Measurements from ENCODE around the gene ARHGAP23. TPM values are rescaled to one million over a fixed set of nuclear protein-coding genes. Genes with fewer than 3 reads are reported as not detected.
"Not testable (repeated sequence)": the region's sequence is repeated elsewhere in the genome, so short reads cannot be mapped to it uniquely, and the experiment has no call there.

The ARHGAP23 gene
- total and polyA plus RNA-seq, 8 donors = 4.0 to 55.5 (median 26.4) TPM

DNA sequence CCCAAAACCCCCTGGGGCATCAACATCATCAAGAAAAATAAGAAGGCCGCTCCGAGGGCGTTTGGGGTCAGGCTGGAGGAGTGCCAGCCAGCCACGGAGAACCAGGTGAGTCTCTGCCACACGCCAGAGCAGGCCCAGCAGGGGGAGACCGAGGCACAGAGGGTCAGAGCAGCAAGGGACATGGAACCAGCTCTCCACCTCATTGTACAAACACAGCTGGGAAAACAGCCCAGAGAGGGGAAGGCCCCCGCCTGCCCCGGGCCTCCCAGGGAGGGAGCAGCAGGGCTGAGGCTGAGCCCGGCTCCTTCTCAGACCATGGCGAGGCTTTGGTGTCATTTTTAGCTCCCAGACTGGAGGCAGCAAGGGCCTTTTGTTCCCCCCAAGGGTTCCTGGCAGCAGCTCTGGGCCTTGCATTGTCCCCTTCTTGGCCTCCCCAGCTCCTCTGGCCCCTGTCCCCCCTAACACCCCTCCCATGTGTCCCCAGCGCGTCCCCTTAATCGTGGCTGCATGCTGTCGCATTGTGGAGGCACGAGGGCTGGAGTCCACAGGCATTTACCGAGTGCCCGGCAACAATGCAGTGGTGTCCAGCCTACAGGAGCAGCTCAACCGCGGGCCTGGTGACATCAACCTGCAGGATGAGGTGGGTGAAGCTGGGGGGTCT lies 53.9 kb downstream of the ARHGAP23 start:
- H3K4me1 ChIP-seq = peaks cover 0 to 40% (median 24%) of the 10 kb centered on the region in 4 donors
- H3K27me3 ChIP-seq, H3K9me3 ChIP-seq, H3K4me3 ChIP-seq: not testable (repeated sequence)
- peaks cover 0 to 64% (median 51%) of the 10 kb centered on the region in 4 donors for H3K36me3 ChIP-seq
- peak overlapping the region in 1 of 5 donors; percentile 8 for H3K27ac ChIP-seq
- intact Hi-C loops (cut with DNase I; ENCODE audit: low total_unique reads) = loop anchor here (5.0 kb wide), 1 partner anchor 40 kb away; no protein-coding TSS in a partner anchor
- WGBS, 5 donors = 46 to 58% (median 55%) methylated on average over 3 to 19 of the region's 19 CpGs
- peak; percentile 64 to 74 for DNase-seq

DNA sequence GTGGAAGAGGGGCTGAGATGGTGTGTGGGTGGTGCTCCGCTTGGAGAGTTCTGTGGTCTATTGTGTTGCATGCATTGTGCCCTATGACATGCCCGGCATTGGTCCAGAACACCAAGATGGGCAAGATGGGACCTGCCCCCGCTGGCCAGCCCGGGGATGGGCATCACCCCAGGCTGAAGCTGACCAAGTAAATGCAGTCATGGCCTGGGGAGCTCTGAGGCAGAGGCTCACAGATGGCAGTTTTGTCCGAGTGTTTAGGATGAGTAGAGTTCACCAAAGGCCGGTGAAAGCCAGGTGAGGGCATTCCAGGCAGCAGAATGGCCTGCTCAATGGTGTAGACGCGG lies 54.4 kb downstream of the ARHGAP23 start:
- 74 to 88% (median 80%) methylated on average over 7 to 8 of the region's 8 CpGs for WGBS, 5 donors
- not testable (repeated sequence) for H3K4me3 ChIP-seq, H3K27me3 ChIP-seq, DNase-seq, H3K9me3 ChIP-seq
- Histone ChIP-seq H3K36me3 (peaks cover 0 to 59% (median 50%) of the 10 kb centered on the region in 4 donors), H3K4me1 (peaks cover 0 to 40% (median 24%) of the 10 kb centered on the region in 4 donors), H3K27ac (peak overlapping the region in 1 of 5 donors; percentile 69)
- intact Hi-C loops (cut with DNase I; ENCODE audit: low total_unique reads) = loop anchor here (5.0 kb wide), 1 partner anchor 40 kb away; no protein-coding TSS in a partner anchor

DNA sequence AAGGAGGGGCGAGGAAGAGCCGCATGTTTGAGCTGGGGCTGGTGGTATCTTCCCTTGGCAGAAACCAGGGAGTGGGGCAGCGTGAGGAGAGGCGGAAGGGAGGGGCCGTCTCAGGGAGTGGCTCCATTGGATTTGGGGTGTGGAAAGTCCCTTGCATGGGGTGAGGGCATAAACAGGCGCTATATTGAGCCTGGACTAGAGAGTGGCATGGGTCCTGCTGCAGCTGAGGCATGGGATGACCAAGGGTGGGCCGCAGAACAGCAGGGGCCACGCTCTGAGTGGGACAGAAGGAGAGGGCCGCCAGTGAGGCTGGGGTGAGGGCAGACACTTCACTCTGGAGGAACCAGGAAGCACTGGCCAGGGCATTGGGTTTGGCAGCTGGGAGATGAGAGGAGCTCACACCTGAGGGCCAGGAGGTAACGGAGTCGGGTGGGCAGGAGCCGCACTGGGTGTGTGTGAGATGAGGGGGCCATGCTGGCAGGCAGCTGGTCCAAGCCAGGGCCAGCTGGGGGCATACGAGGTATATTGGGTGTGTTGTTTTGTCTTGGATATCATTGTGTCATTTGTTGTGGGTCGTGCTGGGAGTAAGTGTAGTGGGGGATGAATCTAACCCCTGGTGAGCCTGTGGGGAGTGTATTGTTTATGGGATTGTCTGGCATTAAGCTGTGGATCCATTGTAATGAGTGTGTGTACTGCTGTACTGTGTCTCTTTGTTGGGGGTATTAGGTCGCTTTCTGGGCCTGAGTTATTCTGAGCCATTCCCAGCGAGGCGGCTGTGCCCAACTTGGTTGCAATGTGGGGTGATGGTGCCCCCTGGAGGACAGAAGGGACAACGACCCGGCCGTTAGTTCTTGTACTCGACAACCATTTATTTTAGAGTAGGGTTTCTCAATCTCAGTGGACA lies 56.2 kb downstream of the ARHGAP23 start:
- Histone ChIP-seq H3K27ac (peak overlapping the region in 4 of 5 donors; percentile 20 to 69 (median 34)), H3K36me3 (peaks cover 0 to 53% (median 41%) of the 10 kb centered on the region in 4 donors), H3K4me1 (peaks cover 0 to 40% (median 24%) of the 10 kb centered on the region in 4 donors)
- TF ChIP-seq, protein P1, sequence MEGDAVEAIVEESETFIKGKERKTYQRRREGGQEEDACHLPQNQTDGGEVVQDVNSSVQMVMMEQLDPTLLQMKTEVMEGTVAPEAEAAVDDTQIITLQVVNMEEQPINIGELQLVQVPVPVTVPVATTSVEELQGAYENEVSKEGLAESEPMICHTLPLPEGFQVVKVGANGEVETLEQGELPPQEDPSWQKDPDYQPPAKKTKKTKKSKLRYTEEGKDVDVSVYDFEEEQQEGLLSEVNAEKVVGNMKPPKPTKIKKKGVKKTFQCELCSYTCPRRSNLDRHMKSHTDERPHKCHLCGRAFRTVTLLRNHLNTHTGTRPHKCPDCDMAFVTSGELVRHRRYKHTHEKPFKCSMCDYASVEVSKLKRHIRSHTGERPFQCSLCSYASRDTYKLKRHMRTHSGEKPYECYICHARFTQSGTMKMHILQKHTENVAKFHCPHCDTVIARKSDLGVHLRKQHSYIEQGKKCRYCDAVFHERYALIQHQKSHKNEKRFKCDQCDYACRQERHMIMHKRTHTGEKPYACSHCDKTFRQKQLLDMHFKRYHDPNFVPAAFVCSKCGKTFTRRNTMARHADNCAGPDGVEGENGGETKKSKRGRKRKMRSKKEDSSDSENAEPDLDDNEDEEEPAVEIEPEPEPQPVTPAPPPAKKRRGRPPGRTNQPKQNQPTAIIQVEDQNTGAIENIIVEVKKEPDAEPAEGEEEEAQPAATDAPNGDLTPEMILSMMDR (IDR thresholded peaks at IDR 0.05) = peak in 5 of 7 experiments; percentile 80 to 93 (median 83)
- peak; percentile 77 to 83 for DNase-seq
- 40 to 55% (median 51%) methylated on average over 20 to 21 of the region's 21 CpGs for WGBS, 5 donors
- not testable (repeated sequence) for H3K27me3 ChIP-seq, H3K4me3 ChIP-seq, H3K9me3 ChIP-seq
- intact Hi-C loops (cut with DNase I; ENCODE audit: low total_unique reads) = loop anchor here (5.0 kb wide), 1 partner anchor 42 kb away; no protein-coding TSS in a partner anchor

DNA sequence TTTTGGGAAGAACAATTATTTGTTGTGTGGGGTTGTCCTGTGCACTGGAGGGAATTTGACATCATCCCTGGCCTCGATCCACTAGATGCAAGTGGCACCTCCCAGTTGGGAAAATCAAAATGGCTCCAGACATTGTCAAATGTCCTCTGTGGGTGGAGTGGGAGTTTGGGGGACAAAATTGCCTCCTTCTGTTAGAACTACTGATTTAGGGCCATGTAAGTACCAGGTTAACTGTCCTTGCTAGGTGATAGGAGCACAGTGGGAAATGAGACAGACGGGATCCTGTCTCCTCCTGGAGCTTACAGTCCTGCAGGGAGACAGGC lies 56.8 kb downstream of the ARHGAP23 start:
- WGBS, 5 donors = 43 to 52% (median 44%) methylated on average over 2 of the region's 2 CpGs
- H3K27me3 ChIP-seq = no peaks in the 10 kb centered on the region
- peaks cover 0 to 40% (median 24%) of the 10 kb centered on the region in 4 donors for H3K4me1 ChIP-seq
- no peak for DNase-seq
- H3K27ac ChIP-seq = peak overlapping the region in 4 of 5 donors; percentile 1 to 69 (median 31)
- no peak overlapping the region for H3K4me3 ChIP-seq
- no peaks in the 10 kb centered on the region for H3K9me3 ChIP-seq
- H3K36me3 ChIP-seq = peaks cover 2 to 53% (median 41%) of the 10 kb centered on the region in 4 donors
- TF ChIP-seq POLR2A (IDR thresholded peaks at IDR 0.05) (no peak), POLR2AphosphoS5 (IDR thresholded peaks at IDR 0.05) (no peak), EP300 (IDR thresholded peaks at IDR 0.05) (no peak)
- TF ChIP-seq, protein P1 (IDR thresholded peaks at IDR 0.05) = peak in 1 of 7 experiments; percentile 0
- intact Hi-C loops (cut with DNase I; ENCODE audit: low total_unique reads) = no loop called here

DNA sequence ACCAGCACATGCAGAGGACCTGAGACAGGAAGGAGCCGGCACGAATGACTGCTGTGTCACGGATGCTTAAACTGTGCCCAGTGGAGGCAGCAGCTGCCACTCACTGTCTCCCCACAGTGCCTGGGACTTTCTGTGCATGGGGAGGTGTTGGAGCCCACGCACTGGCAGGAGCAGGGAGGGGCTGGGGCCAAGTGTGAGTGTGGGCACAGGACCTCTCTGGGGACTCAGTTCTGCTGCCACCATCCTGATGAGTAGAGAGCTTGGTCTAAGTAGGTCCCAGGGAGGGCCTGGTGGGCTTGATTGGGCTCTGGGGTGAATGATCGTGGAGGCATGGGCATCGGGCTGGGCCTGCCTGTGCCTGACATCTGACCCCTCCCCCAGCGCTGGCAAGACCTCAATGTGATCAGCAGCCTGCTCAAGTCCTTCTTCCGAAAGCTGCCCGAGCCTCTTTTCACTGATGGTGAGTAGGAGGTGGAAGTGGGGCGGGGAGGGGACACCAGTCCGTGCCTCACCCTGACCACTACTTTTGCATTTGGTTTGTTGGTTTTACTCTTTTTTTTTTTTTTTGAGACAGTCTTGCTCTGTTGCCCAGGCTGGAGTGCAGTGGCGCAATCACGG lies 57.5 kb downstream of the ARHGAP23 start:
- Histone ChIP-seq H3K27ac (peak overlapping the region in 4 of 5 donors; percentile 1 to 69 (median 31)), H3K4me1 (peaks cover 0 to 40% (median 24%) of the 10 kb centered on the region in 4 donors), H3K36me3 (peaks cover 2 to 57% (median 46%) of the 10 kb centered on the region in 4 donors)
- WGBS, 5 donors = 76 to 88% (median 82%) methylated on average over 12 to 13 of the region's 13 CpGs
- DNase-seq; intact Hi-C loops (cut with DNase I; ENCODE audit: low total_unique reads); H3K9me3 ChIP-seq; H3K4me3 ChIP-seq; H3K27me3 ChIP-seq: not testable (repeated sequence)

DNA sequence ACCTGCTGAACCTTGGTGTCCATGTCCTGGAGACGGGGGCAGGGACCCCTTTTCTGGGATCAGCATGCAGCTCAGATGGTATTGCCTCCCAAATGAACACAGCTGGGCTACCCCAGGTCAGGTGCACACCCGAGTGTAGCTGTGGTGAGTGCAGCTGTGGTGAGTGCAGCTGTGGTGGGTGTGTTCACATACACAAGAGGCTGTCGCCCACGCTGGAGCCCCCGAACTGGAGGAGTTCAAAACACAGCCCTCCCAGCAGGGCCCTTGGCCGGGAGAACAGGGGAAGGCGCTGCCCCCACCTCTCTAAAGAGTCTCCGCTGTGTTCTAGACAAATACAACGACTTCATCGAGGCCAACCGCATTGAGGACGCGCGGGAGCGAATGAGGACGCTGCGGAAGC lies 61.5 kb downstream of the ARHGAP23 start:
- H3K27me3 ChIP-seq, DNase-seq, H3K27ac ChIP-seq, H3K4me3 ChIP-seq, H3K9me3 ChIP-seq: not testable (repeated sequence)
- WGBS, 5 donors = 81 to 88% (median 85%) methylated on average over 14 to 17 of the region's 17 CpGs
- H3K4me1 ChIP-seq = peaks cover 0 to 12% (median 5%) of the 10 kb centered on the region in 4 donors
- intact Hi-C loops (cut with DNase I; ENCODE audit: low total_unique reads) = loop anchor here (10.0 kb wide), 1 partner anchor 95 kb away; no protein-coding TSS in a partner anchor
- peaks cover 27 to 68% (median 55%) of the 10 kb centered on the region in 4 donors for H3K36me3 ChIP-seq

DNA sequence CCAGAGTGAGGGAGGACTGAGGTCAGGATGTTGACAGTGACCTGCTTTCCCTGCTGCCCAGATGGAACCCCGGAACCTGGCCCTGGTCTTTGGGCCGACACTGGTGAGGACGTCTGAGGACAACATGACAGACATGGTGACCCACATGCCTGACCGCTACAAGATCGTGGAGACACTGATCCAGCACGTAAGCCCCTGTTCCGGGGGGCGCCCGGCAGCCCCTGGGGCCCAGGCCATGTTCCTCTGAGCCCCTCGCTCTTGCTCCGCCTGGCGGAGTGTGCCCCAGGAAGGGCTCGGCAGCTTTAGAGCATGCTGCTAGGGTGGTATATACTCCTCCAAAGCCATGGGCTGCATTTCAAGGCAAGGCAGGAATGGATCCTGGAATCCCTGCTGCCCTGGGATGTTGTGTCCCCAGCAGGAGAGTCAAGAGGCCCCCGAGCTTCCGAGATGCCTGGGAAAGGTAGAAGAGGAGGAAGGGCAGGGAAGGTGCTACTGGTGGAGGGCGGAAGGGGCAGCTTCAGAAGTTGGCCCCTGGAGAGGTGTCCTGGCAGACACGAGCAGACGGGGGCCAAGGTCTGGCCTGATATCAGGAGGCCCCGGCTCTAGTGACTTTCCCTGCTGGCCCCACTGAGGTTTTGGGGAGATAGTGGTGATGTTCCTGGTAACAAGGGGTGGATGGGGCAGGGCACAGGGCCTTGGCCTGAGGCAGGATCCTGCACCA lies 63.2 kb downstream of the ARHGAP23 start:
- intact Hi-C loops (cut with DNase I; ENCODE audit: low total_unique reads) = loop anchor here (10.0 kb wide), 1 partner anchor 93 kb away; no protein-coding TSS in a partner anchor
- Histone ChIP-seq H3K27ac (peak overlapping the region in 1 of 5 donors; percentile 18), H3K36me3 (peaks cover 27 to 78% (median 67%) of the 10 kb centered on the region in 4 donors)
- H3K9me3 ChIP-seq, H3K4me1 ChIP-seq, H3K4me3 ChIP-seq, DNase-seq, H3K27me3 ChIP-seq: not testable (repeated sequence)
- 84 to 93% (median 91%) methylated on average over 10 to 19 of the region's 19 CpGs for WGBS, 5 donors

All from stomach (tissue), 9 donors.